Nephron (organoid): ENCODE results near the gene GAREM1.
"Not testable (repeated sequence)": the region's sequence is repeated elsewhere in the genome, so short reads cannot be mapped to it uniquely, and the experiment has no call there.

Experiments used
- H3K27ac Mint-ChIP-seq, 3 experiments: 2 replicates each; pipeline ENCODE4 v1.8.0; 2020; ENCODE audit warnings: mixed read lengths in 3 of 3, mild to moderate bottlenecking in 2 of 3, moderate library complexity in 1 of 3
- H3K27me3 Mint-ChIP-seq: 2 replicates; pipeline ENCODE4 v1.8.0; 2021; ENCODE audit warnings: low read depth, mild to moderate bottlenecking, moderate library complexity, mixed read lengths
- H3K36me3 Mint-ChIP-seq: 2 replicates; pipeline ENCODE4 v1.8.0; 2020; ENCODE audit warnings: low read depth, mixed read lengths
- H3K4me1 Mint-ChIP-seq: 2 replicates; pipeline ENCODE4 v1.8.0; 2020; ENCODE audit warnings: mixed read lengths
- H3K4me3 Mint-ChIP-seq, 3 experiments: 2 replicates each; pipeline ENCODE4 v1.8.0; 2020; ENCODE audit warnings: mild to moderate bottlenecking in 3 of 3, mixed read lengths in 3 of 3, moderate library complexity in 2 of 3
- H3K9me3 Mint-ChIP-seq: 2 replicates; pipeline ENCODE4 v1.8.0; 2020; ENCODE audit warnings: mixed read lengths
- CTCF ChIP-seq, 3 experiments: fragments of 200-600 bp; sonication (generic); IDR thresholded peaks; one replicate each; pipeline ENCODE4 v1.5.0; 2021; ENCODE audit warnings: antibody characterized with exemption in 3 of 3; ENCODE audit not compliant: unreplicated experiment in 3 of 3

GAREM1 gene

GRCh38 chr18:32298171-32298667, 172.5 kb downstream of the GAREM1 start:
- H3K36me3 Mint-ChIP-seq = peaks cover 2% of the 10 kb centered on the region
- TF ChIP-seq CTCF (IDR thresholded peaks at IDR 0.05; ENCODE audit: unreplicated experiment in 3 of 3) = no peak
- no peaks in the 10 kb centered on the region for H3K27me3 Mint-ChIP-seq

GRCh38 chr18:32297579-32298170, 173.0 kb downstream of the GAREM1 start:
- TF ChIP-seq CTCF (IDR thresholded peaks at IDR 0.05; ENCODE audit: unreplicated experiment in 3 of 3) = no peak
- Mint-ChIP-seq H3K4me1 (peaks cover 36% of the 10 kb centered on the region), H3K9me3 (no peaks in the 10 kb centered on the region), H3K27me3 (no peaks in the 10 kb centered on the region), H3K36me3 (no peaks in the 10 kb centered on the region), H3K4me3 (peak overlapping the region in 1 of 3 experiments; percentile 11), H3K27ac (peak overlapping the region; percentile 40 to 85 (median 80))

More at GRCh38 chr18:32298171-32298667, 172.5 kb downstream of the GAREM1 start:
- Mint-ChIP-seq H3K27ac (peak overlapping the region; percentile 40 to 85 (median 80)), H3K9me3 (no peaks in the 10 kb centered on the region), H3K4me3 (peak overlapping the region in 1 of 3 experiments; percentile 11), H3K4me1 (peaks cover 39% of the 10 kb centered on the region)

GRCh38 chr18:32296851-32297250, 173.8 kb downstream of the GAREM1 start:
- no peaks in the 10 kb centered on the region for H3K36me3 Mint-ChIP-seq
- H3K9me3 Mint-ChIP-seq = no peaks in the 10 kb centered on the region
- peak overlapping the region in 2 of 3 experiments; percentile 80 to 85 for H3K27ac Mint-ChIP-seq
- H3K4me3 Mint-ChIP-seq = no peak overlapping the region
- H3K4me1 Mint-ChIP-seq = peaks cover 29% of the 10 kb centered on the region
- no peak for TF ChIP-seq CTCF (IDR thresholded peaks at IDR 0.05; ENCODE audit: unreplicated experiment in 3 of 3)
- H3K27me3 Mint-ChIP-seq = no peaks in the 10 kb centered on the region

- H3K27me3 Mint-ChIP-seq = no peaks in the 10 kb centered on the region
- TF ChIP-seq CTCF (IDR thresholded peaks at IDR 0.05; ENCODE audit: unreplicated experiment in 3 of 3) = no peak
- peaks cover 27% of the 10 kb centered on the region for H3K4me1 Mint-ChIP-seq
- H3K9me3 Mint-ChIP-seq = no peaks in the 10 kb centered on the region
- H3K36me3 Mint-ChIP-seq = no peaks in the 10 kb centered on the region
- H3K4me3 Mint-ChIP-seq = no peak overlapping the region
- no peak overlapping the region for H3K27ac Mint-ChIP-seq
Observed at GRCh38 chr18:32295604-32296003, 175.1 kb downstream of the GAREM1 start.

- Mint-ChIP-seq H3K4me3 (no peak overlapping the region), H3K4me1 (peaks cover 10% of the 10 kb centered on the region), H3K27me3 (no peaks in the 10 kb centered on the region)
Observed at GRCh38 chr18:32293107-32293506, 177.6 kb downstream of the GAREM1 start.

GRCh38 chr18:32291623-32292022, 179.1 kb downstream of the GAREM1 start:
- not testable (repeated sequence) for H3K27me3 Mint-ChIP-seq, H3K9me3 Mint-ChIP-seq, H3K27ac Mint-ChIP-seq, H3K4me3 Mint-ChIP-seq, H3K36me3 Mint-ChIP-seq, H3K4me1 Mint-ChIP-seq

More at GRCh38 chr18:32293107-32293506, 177.6 kb downstream of the GAREM1 start:
- Mint-ChIP-seq H3K36me3 (peaks cover under 1% of the 10 kb centered on the region), H3K9me3 (no peaks in the 10 kb centered on the region), H3K27ac (no peak overlapping the region)
- TF ChIP-seq CTCF (IDR thresholded peaks at IDR 0.05; ENCODE audit: unreplicated experiment in 3 of 3) = no peak
